HG03575 (cell line): ENCODE measurements around the gene CISD3.

Source experiments
- ATAC-seq: cut with Tn5 transposase; IDR thresholded peaks from one replicate; pipeline ENCODE4 v1.9.1; 2021; ENCODE audit not compliant: unreplicated experiment, insufficient number of reproducible peaks, low FRiP score; ENCODE audit errors: extremely low read depth

CISD3 gene

DNA sequence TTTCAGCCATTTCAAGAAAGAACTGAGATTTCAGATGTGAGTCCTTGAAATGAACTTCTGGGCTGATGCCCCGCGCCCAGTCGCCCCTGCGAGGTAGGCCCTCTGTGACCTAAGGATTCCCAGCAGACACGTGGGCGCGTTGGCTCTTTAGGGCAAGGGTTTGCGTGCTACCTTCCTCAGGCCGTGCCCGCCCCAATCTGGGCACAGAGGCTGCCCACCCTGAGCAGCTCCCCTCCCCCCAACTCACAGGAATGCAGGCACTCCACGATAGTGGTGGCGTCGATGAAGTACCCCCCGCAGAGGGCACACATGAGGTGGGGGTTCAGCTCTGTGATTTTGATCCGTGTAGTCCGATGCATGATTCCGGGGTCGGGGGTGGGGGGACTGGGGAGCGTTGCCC, 9.9 kb downstream of the CISD3 start:
- no peak for ATAC-seq

- ATAC-seq = no peak
Observed at GRCh38 chr17:38740806-38741205, 10.7 kb downstream of the CISD3 start.

GRCh38 chr17:38741461-38741860, 11.3 kb downstream of the CISD3 start:
- ATAC-seq = no peak

- ATAC-seq = no peak
Observed at GRCh38 chr17:38741921-38742410, 11.8 kb downstream of the CISD3 start.

GRCh38 chr17:38742411-38743308, 12.5 kb downstream of the CISD3 start:
- ATAC-seq = no peak

DNA sequence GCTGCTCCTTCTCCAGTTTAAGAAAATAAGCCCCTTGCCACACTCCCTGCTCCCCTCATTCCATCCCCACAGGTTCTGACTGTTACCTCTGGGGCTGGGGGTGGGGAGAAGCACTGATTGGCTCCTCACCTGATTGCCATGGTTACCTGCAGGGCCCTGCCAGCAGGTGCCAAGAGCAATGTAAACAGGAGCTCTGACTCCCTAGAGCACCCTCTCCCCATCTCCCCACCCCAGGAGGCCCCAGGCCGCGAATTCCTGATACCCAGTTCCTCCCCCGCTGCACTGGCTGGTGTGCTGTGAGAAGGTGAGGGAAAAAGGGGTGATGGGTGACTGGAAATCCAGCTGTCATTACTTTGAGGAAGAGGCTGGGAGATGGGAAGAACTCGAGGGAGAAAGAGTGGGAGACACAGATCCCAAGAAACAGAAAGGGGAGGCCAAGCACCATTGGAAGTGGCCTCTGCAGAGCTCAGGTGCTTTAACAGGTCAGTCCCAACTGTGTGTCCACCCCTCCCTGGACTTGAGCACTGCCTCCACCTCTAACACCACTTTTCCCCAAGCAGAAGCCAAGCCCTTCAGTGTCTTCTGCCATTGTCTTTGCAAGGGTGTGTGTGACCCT, 13.5 kb downstream of the CISD3 start:
- ATAC-seq = no peak

DNA sequence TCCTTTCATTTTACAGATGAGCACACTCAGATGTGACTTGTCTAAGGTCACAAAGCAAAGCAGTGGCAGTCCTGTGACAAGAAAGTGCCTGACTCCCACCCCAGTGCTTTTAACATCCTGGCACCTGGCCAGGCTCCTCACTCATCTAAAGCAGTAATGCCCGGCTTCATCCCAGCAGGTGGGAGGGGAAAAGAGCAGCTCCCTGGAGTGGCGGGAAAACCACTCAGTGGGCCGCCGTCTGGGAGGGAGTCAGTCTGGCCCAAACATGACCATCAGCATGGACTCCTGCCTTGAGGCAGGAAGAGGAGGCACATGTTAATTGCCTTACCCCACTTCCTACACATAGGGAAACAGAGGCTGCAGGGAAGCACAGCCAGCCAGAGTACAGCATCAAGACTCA, 15.4 kb downstream of the CISD3 start:
- no peak for ATAC-seq

GRCh38 chr17:38746004-38746848, 16.1 kb downstream of the CISD3 start:
- no peak for ATAC-seq

DNA sequence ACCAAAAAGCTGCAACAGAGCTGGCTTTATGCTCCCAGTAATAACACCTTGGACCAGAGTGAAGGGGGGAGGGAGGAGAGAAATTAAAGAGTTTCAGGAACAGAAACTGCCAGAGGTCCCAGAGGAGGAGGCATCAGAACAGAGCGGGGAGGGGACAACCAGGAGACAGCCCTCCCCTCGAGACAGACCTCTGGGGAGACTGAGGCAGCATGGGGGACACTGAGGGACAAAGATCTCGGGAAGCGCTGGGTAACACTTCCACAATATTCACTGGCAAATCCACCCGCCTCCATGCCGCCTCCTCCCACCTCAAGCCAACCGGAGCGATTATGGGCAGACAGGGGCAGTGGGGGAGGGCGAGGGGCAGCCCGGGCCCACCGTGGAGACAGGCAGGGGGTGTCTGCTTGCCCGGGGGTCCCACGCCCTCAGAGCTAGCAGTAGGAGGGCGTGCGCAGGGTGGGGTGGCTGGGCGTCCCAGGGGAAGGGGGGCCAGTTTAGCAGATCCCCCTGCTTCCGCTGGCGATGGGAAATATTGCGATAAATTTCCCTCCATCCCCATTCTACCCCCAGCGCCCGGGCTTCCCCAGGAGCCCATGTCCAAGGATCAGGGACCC, 16.8 kb downstream of the CISD3 start:
- no peak for ATAC-seq

DNA sequence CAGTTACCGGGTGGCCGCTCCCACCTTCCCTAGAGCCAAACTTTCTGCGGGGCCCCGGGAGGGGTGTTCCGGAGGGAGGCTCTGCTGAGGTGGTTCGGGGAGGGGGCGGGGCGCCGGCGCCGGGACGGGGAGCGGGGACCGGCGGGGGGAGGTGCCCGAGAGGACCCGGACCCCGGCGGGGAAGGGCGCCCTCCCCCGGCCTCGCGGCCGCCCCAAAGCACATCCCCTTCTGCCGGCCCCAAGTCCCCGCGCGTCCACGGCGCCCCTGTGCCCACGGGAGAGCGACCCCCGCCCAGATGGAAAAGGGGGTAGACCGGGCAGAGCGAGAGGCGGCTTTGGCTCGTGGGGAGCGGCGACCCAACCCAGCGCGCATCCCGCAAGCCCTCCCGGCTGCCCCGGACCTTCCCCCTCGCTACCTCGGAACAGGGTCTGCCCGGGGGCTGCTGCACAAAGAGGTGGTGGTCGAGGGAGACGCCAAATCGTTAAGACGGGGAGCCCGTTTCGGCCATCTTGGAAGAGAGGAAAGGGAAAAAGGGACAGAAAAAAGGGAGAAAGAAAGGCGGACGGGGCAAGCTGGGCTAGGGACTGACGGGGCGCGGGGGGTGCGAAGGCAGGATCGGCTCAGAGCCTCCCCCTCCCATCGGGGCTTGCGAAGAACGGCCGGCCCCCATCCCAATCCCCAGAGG, 17.5 kb downstream of the CISD3 start:
- ATAC-seq = no peak

DNA sequence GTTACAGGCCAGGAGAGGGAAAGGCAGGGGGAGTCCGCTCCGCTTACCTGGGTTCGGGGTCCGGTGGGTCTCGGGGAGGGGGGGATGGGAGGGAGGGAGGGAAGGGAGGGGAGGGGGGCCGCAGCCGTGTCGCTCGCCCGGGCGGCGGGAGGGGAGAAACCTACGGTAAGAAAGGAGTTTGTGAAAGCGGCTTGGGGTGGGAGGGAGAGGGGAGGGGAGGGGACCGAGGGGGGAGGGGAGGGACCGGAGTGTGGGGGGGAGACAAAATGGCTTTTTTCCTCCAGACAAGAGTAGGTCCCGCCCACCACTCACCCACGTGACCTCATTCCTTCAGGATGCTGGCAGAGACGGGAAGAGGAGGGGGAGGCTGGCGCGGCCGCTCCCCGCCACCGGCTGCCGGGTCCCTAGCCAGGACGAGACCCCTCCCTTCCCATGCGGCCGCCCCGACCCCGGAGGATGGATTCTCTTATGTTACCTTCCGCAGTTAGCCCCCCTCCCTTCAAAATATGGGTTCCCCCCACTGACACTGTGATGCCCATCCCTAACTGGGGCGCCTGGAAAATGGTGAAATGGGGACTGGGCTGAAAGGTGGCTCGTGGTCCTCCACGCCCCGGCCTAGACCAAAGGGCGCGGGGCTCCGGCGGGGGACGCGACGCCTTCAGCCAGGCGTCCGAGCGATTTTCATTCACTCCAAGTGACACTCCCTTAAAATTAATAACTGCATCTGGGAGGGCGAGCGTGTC, 18.2 kb downstream of the CISD3 start, which contains the start of gene PCGF2:
PCGF2 (minus strand) TSS at position 188 of the 743 bp plus-strand sequence. CDS start 7,934 bp downstream, outside the sequence.
- ATAC-seq = no peak

DNA sequence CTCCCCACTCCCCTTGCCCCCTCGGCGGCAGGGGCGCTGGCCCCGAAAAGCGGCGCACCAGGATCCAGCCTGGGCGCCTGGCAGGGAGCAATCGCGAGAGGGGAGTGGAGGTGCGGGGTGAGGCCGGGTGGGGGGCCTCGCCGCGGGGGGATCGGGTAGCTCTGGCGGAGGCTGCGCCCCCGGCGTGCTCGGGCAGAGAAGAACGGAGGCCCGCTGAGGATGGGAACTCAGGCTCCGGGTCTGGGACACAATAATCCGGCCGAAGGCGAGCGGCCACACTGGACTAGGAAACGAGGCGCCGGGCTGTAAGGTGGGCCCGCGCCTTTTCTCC, 18.7 kb downstream of the CISD3 start:
- ATAC-seq = no peak

GRCh38 chr17:38749223-38750043, 19.3 kb downstream of the CISD3 start:
- ATAC-seq = no peak

- no peak for ATAC-seq
Observed at GRCh38 chr17:38750044-38750311, 19.8 kb downstream of the CISD3 start.

DNA sequence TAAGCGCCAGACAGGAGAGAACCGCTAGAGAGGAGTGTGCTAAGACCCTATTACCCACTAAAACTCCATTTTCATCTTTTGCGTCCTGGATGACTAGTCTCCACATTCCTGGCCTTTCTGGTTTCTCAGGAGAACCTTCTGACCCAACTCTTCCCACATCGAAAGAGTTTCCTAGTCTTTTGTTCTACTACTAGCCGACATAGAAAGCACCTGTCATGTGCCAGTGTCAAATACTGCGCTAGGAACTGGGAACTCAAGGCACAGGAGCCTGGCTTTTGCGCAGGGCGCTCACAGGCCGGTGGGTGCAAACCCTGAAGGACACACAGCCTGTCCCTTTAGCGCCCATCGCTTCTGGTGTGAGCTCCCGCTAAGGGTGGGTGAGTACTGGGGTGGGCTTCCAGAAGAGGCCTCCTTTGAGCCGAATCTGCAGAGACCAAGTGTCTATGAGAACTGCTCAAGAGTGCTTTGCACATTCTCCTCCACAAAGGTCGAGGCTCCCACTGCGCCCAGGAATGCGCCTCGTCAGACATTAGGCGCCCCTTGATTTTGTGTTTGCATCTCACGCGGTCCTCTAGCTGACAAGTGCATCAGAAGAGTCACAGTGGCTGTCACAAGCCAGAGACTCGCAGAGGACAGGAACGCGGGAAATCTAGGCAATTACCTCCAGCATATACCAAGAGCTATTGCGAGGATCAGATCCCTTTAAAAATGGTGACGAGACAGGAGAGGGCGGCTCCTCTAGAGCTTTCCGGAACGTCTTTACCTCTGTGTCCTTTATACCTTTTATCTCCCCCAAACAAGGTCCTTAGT, 20.4 kb downstream of the CISD3 start:
- no peak for ATAC-seq

DNA sequence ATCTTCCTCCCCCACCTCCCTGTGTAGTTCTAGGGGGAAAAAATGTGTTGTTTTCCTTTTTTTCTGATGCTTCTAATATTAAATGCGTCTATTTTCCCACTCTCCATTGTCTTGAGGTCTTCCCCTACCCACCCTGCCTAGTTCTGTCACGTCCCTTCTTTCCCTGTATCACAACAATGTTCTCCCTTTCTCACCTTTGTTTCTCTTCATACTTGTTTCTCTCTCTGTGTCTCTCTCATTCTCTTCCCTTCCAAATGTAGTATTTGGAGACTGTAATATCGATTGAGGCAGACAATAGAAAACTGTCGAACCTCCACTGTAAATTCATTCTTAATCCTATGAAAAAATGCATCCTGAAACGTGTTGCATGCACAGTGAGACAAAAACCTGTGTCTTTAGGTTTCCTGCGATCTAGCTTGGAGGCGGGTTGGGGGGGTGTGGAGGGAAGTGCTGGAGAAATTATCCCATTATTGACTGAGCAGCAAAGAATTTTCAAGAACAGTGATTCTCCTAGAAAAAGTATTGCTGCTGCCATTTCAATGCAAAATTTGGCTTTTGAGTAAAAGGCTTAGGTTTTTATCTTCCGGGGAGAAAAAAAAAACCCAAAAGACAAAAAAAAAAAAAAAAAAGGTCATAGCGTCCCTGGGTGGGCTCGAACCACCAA, 21.1 kb downstream of the CISD3 start:
- ATAC-seq = no peak
